ENCODE measurements around the gene SMIM10.

- TF ChIP-seq POLR2AphosphoS5 (IDR thresholded peaks at IDR 0.05): no peak
- TF ChIP-seq CTCF (IDR thresholded peaks at IDR 0.05): no peak
Measured at GRCh38 chrX:134948333-134949241, 42.2 kb upstream of the SMIM10 start.

Measured in esophagus muscularis mucosa (tissue), 3 donors.